Mucosa of rectum (tissue), 2 donors: Measurements from ENCODE around the gene HLA-DMB.
A peak's percentile ranks its signal among the peaks of the same experiment; 100 is the strongest.

Source experiments
- H3K27ac ChIP-seq, 2 donors: one replicate each; pipeline ENCODE4 v1.7.0; 2013; ENCODE audit warnings: inconsistent platforms in 2 of 2, low read depth in 2 of 2, low read length in 2 of 2
- H3K27me3 ChIP-seq, 2 donors: one replicate each; pipeline ENCODE4 v1.7.0; 2013; ENCODE audit warnings: low read length in 2 of 2; ENCODE audit not compliant: control insufficient read depth in 2 of 2, insufficient read depth in 2 of 2
- H3K36me3 ChIP-seq, 2 donors: one replicate each; pipeline ENCODE4 v1.7.0; 2013; ENCODE audit warnings: low read length in 2 of 2; ENCODE audit not compliant: control insufficient read depth in 2 of 2, insufficient read depth in 2 of 2
- H3K4me1 ChIP-seq, 2 donors: one replicate each; pipeline ENCODE4 v1.7.0; 2013; ENCODE audit warnings: low read length in 2 of 2, mild to moderate bottlenecking in 1 of 2; ENCODE audit not compliant: control insufficient read depth in 2 of 2, insufficient read depth in 2 of 2
- H3K4me3 ChIP-seq, 2 donors: one replicate each; pipeline ENCODE4 v1.7.0; 2013; ENCODE audit warnings: low read length in 2 of 2
- H3K9ac ChIP-seq, 2 donors: one replicate each; pipeline ENCODE4 v1.7.0; 2013; ENCODE audit warnings: low read length in 2 of 2, low read depth in 1 of 2, mild to moderate bottlenecking in 1 of 2
- H3K9me3 ChIP-seq, 2 donors: one replicate each; pipeline ENCODE4 v1.7.0; 2013; ENCODE audit warnings: low read length in 2 of 2; ENCODE audit not compliant: control insufficient read depth in 2 of 2
- donor health status: healthy.
- donor health status: Normal muscosa, but diverticular disease.

HLA-DMB gene

DNA sequence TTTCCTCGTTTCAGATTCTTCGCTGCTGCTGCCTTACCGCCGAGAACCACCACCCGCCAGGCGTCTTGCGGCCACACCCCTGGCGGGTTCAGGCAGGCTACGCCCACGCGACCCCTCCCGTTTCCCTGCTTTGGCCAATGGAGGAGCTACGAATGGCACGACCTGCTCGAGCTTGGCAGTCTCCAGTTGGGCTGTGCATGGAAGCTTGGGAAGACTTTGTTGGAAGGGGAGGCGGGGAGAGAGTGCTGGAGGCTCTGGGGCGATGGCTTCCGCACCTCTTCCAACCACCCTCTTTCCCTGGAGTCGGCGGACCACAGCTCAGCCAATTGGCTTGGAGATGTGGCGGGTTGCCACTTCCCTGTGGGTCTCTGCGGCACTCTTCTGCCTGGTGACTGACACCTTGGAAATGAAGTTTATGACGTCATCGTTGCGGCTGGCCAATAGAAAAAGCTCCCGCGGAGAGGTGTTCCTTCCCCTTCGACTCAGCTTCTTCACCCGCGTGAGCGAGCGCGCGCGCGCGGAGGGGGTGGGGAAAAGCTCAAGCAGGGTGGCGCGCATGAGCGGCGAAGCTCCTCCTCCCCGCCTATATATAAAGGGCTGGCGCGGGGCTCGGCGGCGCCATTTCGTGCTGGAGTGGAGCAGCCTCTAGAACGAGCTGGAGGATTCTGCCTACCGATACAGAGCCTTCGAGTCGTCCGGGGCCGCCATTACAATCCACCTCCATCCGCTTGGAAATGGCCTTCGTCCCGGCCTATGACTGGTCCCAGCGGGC lies 30.9 kb upstream of the HLA-DMB start:
- H3K27me3 ChIP-seq = no peaks in the 10 kb centered on the region
- no peaks in the 10 kb centered on the region for H3K9me3 ChIP-seq
- H3K4me1 ChIP-seq = peaks cover 34 to 45% of the 10 kb centered on the region in 2 donors
- peak overlapping the region; percentile 100 for H3K27ac ChIP-seq
- peaks cover 32 to 34% of the 10 kb centered on the region in 2 donors for H3K36me3 ChIP-seq
- H3K9ac ChIP-seq = peak overlapping the region; percentile 100
- H3K4me3 ChIP-seq = peak overlapping the region; percentile 90 to 98

DNA sequence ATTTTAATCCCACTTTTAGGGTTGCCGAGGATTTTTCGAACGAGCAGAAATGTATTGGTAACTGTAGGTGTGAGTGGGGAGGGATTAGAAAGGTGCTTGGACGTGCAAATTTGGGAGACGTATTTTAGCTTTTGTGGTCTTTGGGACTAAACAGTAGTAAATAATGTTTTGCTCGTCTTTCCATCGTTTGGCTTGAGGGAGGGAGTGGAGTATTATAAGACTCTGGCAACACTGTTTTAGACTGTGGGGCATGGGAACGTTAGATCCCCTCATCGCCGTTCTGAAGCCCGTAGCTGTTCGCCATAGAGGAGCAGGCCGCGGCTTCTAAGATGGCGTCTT lies 30.4 kb upstream of the HLA-DMB start:
- Histone ChIP-seq H3K36me3 (peaks cover 27 to 28% of the 10 kb centered on the region in 2 donors), H3K9ac (peak overlapping the region; percentile 100), H3K9me3 (no peaks in the 10 kb centered on the region), H3K4me1 (peaks cover 29 to 45% of the 10 kb centered on the region in 2 donors), H3K27me3 (no peaks in the 10 kb centered on the region), H3K27ac (peak overlapping the region; percentile 100), H3K4me3 (peak overlapping the region; percentile 90 to 98)

DNA sequence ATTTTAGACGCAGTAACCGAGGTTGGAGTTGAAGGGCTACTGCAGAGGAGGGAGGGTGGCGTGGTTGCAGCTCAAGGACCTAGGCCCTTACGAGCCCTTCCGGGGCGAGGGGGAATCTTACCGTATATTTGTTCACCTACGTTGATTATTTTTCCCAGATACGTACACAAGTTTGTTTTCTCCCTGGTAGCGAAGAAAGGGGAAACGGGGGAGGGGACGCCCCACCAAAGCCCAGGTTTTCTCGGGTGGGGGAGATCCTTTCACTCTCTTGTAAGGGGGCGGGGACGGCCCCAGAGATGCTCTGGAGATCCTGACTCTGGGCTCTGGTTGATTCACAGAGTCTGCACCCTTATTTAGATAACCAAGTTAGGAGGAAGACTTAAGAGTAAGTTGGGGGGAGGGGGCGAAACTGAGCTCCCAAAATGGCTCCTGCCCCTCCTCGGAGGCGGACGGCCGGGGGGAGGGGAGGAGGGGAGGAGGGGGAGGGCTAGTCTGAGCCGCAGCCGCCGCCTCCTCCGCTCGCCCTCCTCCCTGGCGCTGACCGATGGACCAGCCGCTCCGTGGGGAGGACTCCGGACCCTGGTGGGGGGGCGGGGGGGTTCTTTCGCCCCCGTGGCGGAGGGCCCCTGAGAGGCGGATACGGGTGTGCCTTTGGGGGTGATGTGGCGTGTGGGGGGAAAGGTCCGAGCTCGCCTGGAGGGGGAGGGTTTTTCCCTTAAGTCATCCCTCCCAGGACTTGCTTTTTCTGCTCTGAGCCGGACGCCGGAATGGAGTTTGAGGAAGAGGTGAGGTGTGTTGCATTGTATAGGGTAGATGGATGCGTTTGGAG lies 29.8 kb upstream of the HLA-DMB start:
- Histone ChIP-seq H3K27me3 (no peaks in the 10 kb centered on the region), H3K9me3 (no peaks in the 10 kb centered on the region), H3K36me3 (peaks cover 21 to 22% of the 10 kb centered on the region in 2 donors), H3K4me1 (peaks cover 30 to 45% of the 10 kb centered on the region in 2 donors), H3K27ac (peak overlapping the region; percentile 100), H3K4me3 (peak overlapping the region; percentile 90 to 98), H3K9ac (peak overlapping the region; percentile 100)

DNA sequence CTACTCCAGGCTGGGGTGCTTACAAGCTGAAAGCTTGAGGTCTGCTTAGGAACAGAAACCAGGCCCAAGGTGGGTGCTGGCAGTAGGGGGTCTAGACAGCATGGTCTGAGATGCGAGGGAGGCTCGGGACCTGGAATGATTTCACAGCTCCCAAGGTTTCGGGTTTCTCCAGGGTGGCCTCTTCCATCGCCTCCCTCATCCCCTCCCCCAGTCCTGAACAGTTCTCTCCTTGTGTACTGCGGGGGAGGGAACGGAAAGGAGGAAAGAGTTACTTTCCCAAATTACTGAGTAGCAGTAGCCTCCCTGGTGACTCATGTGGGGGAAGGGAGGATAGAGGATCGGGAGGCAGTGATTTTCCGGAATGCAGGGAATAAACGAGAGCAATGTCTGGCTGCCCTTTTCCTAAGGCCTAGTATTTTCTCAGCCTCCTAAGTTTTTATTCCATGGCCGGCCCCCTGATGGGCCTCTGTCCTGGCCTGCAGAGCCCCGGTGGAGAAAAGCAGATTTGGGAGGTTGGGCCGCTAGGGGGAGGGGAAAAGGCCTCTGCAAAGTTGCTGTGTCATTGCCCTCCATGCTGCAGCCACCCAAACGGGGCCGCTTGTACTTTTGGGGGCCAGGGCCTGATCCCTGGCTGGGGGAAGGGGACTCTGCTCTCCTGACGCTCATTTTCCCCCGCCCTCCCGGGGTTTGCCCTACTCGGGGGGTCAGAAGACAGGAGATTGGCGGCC lies 29.0 kb upstream of the HLA-DMB start:
- Histone ChIP-seq H3K9me3 (no peaks in the 10 kb centered on the region), H3K36me3 (peaks cover 13 to 15% of the 10 kb centered on the region in 2 donors), H3K27ac (peak overlapping the region; percentile 100), H3K9ac (peak overlapping the region; percentile 100), H3K4me3 (peak overlapping the region; percentile 90 to 98), H3K4me1 (peaks cover 25 to 44% of the 10 kb centered on the region in 2 donors), H3K27me3 (no peaks in the 10 kb centered on the region)

DNA sequence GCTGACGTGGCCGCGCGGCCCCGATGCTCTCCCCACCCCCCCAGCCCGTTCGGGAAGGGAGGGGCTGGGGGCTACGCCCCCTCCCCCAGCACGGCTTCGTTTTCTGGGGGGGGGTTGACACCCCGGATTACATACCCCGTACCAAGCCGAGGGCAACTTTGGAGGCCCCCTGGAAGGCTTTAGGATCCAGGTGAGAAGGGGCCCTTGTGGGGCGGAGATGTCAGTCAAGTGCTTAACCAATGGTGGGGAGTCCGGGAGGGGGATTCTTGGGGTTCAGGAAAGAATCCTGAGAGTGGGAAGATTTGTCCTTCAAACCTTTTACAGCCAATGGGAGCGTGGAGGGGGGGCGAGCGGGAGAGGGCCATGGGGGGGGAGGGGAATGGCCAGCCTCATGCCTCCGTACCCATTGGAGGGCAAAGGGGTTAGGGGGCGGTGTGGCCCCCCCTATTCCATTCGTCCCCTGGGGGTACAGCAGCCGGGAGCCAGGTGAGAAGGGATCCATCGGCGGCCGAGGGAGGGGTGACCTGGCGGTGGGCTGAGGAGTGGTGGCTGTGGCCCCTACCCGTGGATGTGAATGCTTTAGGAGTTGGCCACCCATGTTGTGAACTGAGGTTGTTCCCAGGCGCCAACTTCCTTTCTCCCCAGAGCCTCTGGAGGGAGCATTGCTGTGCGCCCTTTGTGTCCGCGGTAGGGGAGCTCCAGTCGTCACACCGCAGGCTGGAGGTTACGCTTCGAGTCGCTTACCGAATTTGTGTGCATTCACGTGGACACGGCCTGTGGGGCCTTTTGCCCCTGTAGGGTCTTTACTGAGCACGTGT lies 28.2 kb upstream of the HLA-DMB start:
- Histone ChIP-seq H3K27ac (peak overlapping the region; percentile 100), H3K4me1 (peaks cover 17 to 37% of the 10 kb centered on the region in 2 donors), H3K9me3 (no peaks in the 10 kb centered on the region), H3K4me3 (peak overlapping the region; percentile 90 to 98), H3K9ac (peak overlapping the region; percentile 100), H3K36me3 (peaks cover 6 to 8% of the 10 kb centered on the region in 2 donors), H3K27me3 (no peaks in the 10 kb centered on the region)

DNA sequence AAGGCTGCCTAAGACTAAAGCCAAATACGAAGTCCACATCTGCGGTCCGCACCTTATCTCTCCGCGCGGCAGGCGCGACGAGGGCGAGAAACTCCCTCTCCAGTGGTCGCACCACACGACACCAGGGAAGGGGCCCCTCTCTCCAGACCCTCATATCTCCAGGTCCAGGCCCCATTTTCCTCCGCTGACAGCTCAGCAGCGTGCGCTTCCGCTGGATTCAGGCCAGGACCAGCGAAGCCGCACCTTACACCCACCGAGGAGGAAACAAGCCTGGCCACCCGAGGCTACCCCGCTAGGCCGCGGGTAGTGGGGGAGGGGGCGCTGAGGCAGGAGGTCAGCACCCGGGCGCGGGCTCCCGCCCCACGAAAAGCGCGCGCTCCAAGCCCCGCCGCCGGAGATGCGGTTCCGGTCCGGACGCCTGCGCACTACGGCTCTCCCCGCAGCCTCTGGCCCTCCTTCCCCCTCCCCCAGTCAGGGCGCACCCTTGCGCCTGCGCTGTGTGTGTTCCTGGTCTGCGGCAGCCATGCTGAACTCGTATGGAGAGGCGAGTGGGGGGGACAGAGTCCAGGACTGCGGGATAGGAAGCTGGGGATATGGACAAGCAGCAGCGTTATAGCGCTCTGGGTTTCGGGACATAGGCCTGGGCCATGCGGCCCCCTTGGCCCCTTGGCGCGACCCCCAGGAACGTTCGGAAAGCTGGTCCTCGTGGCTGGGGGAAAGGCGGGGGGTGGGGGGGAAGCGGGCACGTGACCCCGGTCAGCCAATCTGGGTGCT lies 27.5 kb upstream of the HLA-DMB start, which contains the start of gene BRD2:
TSS of gene BRD2 (plus strand) at position 502 of the 774 bp plus-strand sequence. CDS start 4,305 bp downstream, outside the sequence.
- Histone ChIP-seq H3K4me1 (peaks cover 16 to 35% of the 10 kb centered on the region in 2 donors), H3K27ac (peak within 1 kb of the TSS; percentile 100), H3K36me3 (peaks cover 6 to 8% of the 10 kb centered on the region in 2 donors), H3K4me3 (peak within 1 kb of the TSS; percentile 90 to 98), H3K9me3 (no peaks in the 10 kb centered on the region), H3K27me3 (no peaks in the 10 kb centered on the region), H3K9ac (peak within 1 kb of the TSS; percentile 100)

DNA sequence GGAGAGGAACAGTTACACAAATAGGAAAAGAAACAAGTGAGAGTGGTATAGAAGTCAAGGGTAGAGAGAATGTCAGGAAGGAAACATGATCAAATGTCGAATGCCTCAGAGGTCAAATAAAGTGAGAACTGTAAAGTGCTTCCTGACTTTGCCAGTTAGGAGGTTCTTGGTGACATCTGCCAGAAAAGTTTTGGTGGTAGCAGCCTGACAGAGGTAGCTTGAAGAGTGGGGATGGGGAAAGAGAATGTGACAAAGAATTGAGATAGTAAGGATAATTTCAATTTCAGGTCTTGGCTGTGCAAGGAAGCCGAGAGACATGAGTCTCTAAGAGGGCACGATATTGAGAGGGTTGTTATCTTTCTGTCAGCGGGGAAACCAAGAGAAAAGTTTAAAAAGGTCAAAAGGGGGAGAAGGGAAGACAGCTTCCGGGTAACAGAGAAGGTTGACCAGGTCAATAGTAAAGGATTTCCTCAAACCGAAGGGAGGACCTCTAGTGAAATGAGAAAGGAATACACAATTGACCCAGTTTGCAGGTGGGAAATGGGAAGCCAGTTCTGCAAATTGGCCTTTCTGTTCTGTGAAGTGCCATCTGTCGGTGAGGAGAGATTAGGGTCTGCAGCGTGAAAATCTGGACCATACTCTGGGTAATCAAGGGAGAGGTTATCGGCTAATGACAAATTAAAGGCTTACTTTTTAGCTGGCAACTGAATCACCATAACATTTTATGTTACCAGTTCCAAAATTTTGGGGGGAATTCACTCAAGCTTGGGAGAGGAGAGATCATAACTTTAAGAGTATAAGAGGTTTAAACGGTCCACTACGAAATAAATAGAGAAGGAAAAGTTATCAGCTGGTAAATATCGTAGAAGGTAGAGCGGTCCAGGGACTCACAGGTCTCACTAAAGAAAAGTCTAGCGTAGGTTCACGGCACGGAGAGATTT lies 26.6 kb upstream of the HLA-DMB start:
- Histone ChIP-seq H3K9ac (peak overlapping the region; percentile 98 to 100), H3K27ac (peak overlapping the region; percentile 100), H3K4me1 (peaks cover 16 to 35% of the 10 kb centered on the region in 2 donors)

DNA sequence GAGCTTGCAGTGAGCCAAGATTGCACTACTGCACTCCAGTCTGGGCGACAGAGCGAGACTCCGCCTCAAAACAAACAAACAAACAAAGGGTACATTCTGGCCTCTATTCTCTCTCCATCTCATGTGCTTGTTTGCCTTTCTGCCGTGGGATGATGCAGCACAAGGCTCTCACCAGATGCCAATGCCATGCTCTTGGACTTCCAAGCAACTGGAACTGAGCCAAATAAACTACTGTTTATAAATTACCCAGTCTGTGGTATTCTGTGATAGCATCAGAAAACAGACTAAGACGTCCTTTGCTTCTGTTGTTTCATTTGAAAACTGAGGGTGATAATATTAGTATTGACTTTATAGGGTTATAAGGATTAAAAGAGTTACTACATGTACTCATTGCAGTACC lies 23.9 kb upstream of the HLA-DMB start:
- H3K36me3 ChIP-seq = no peaks in the 10 kb centered on the region
- no peaks in the 10 kb centered on the region for H3K9me3 ChIP-seq
- no peak overlapping the region for H3K4me3 ChIP-seq
- H3K9ac ChIP-seq = no peak overlapping the region
- peaks cover 13 to 26% of the 10 kb centered on the region in 2 donors for H3K4me1 ChIP-seq
- H3K27ac ChIP-seq = no peak overlapping the region
- H3K27me3 ChIP-seq = no peaks in the 10 kb centered on the region

More for the DNA sequence above, 26.6 kb upstream of the HLA-DMB start:
- Histone ChIP-seq H3K36me3 (no peaks in the 10 kb centered on the region), H3K9me3 (no peaks in the 10 kb centered on the region), H3K4me3 (peak overlapping the region; percentile 90 to 98), H3K27me3 (no peaks in the 10 kb centered on the region)
